ENCODE results near the gene TMEM121. TPM values are rescaled to one million over a fixed set of nuclear protein-coding genes. Genes with fewer than 3 reads are reported as not detected.

The TMEM121 gene
- polyA plus RNA-seq, 1 donor (not counting 4 experiments of a cell fraction or from before 2014, with no cell fraction given) = 0.18 TPM

DNA sequence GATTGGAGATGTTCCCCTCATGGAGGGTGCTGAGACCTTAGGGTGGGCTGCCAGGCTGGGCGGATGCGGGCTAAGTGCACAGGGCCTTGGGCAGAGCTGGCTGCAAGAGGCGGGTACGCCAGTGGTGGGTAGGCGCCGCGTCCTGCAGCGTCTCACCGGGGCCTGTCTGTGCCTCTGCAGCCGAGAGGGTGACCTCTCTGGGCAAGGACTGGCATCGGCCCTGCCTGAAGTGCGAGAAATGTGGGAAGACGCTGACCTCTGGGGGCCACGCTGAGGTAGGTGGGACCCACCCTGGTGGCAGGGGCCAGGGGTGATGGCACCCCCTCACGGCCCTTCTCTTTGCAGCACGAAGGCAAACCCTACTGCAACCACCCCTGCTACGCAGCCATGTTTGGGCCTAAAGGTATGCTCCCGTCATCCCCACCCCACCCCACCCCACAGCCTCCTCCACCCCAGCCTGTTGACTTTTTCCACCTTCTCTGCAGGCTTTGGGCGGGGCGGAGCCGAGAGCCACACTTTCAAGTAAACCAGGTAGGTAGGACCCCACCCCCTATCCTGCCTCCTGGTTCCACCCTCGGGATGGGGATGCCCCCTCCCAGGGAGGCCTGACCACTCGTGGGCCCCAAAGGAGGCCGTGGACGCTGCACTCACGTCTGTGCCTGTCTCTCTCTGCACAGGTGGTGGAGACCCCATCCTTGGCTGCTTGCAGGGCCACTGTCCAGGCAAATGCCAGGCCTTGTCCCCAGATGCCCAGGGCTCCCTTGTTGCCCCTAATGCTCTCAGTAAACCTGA, 38.2 kb upstream of the TMEM121 start:
- FAIRE-seq = no peak
- Histone ChIP-seq H3K27ac (ENCODE audit: control insufficient read depth, insufficient read depth, low read length) (no peak overlapping the region), H4K20me1 (ENCODE audit: control insufficient read depth, extremely low read depth, insufficient read depth, low read length) (peaks cover 5% of the 10 kb centered on the region), H3K9ac (ENCODE audit: control insufficient read depth, extremely low read depth, insufficient read depth, low read length) (no peak overlapping the region), H3K4me1 (ENCODE audit: control insufficient read depth, extremely low read depth, insufficient read depth, low read length) (peaks cover 21% of the 10 kb centered on the region), H3K27me3 (ENCODE audit: control insufficient read depth, extremely low read depth, insufficient read depth, low read length) (peaks cover 35% of the 10 kb centered on the region), H3K9me1 (ENCODE audit: control insufficient read depth, extremely low read depth, insufficient read depth, low read length) (no peaks in the 10 kb centered on the region), H2AFZ (ENCODE audit: control insufficient read depth, low read length) (no peak overlapping the region), H3K79me2 (ENCODE audit: control insufficient read depth, insufficient read depth, low read length) (no peaks in the 10 kb centered on the region), H3K36me3 (ENCODE audit: control insufficient read depth in 2 of 2, extremely low read depth in 1 of 2, insufficient read depth in 2 of 2, low read length in 2 of 2) (peaks cover 0 to 1% of the 10 kb centered on the region in 2 experiments), H3K4me3 (ENCODE audit: control insufficient read depth in 2 of 3, extremely low read depth in 1 of 3, insufficient read depth in 2 of 3, low read depth in 1 of 3, low read length in 3 of 3) (no peak overlapping the region), H3K9me3 (ENCODE audit: control insufficient read depth, low read depth, low read length) (no peaks in the 10 kb centered on the region), H3K4me2 (ENCODE audit: control insufficient read depth, extremely low read depth, insufficient read depth, low read depth, low read length) (no peak overlapping the region)
- dilution Hi-C loops (cut with MboI; ENCODE audit: extremely low pct_ligation_motif_present, low sequenced_read_pairs) = no loop called here
- no peak for DNase-seq (ENCODE audit: low read depth, low spot score)
- no peak for TF ChIP-seq EZH2 (IDR thresholded peaks at IDR 0.05; ENCODE audit: low read length)
- TF ChIP-seq, protein P1, sequence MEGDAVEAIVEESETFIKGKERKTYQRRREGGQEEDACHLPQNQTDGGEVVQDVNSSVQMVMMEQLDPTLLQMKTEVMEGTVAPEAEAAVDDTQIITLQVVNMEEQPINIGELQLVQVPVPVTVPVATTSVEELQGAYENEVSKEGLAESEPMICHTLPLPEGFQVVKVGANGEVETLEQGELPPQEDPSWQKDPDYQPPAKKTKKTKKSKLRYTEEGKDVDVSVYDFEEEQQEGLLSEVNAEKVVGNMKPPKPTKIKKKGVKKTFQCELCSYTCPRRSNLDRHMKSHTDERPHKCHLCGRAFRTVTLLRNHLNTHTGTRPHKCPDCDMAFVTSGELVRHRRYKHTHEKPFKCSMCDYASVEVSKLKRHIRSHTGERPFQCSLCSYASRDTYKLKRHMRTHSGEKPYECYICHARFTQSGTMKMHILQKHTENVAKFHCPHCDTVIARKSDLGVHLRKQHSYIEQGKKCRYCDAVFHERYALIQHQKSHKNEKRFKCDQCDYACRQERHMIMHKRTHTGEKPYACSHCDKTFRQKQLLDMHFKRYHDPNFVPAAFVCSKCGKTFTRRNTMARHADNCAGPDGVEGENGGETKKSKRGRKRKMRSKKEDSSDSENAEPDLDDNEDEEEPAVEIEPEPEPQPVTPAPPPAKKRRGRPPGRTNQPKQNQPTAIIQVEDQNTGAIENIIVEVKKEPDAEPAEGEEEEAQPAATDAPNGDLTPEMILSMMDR (optimal IDR thresholded peaks at IDR 0.05 in 1 of 3, IDR thresholded peaks at IDR 0.05 in 1 of 3, conservative IDR thresholded peaks at IDR 0.05 in 1 of 3; ENCODE audit: extremely low read depth in 1 of 3, insufficient read depth in 2 of 3, low read length in 3 of 3) = no peak

DNA sequence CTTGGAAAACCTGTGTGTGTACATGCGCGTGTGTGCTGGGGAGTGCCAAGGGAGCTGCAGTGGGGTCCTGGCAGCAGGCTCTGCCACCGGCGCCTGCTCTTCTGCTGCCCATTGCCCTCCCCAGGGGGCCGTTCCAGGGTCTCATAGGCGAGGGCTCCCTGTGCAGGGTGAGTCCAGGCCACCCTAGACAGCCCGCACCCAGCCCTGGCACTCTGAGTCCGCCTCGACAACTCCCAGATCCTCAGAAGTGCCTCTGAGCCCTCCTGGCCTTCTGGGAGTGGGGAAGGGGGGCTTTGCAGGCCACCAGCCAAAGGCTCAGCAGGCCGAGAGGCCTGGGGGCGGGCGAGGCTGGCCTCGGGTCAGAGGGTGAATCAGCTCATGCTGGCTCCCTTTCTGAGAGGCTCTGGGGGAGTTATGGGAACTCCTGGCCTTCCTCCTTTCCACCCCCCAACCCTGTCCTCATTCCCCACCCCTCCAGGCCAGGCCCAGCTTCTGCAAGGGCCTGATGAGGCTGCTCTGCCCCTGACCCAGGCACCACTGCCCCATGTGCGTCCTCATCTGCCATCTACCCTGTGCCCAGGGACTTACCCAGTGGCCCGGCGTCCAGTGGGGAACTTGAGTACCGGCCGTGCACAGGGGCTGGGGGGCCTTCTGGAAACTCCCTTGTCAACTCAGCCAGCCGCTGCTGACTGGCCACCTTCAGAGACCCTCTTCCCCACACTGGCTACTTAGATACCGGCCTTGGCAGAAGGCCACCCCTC, 37.4 kb upstream of the TMEM121 start:
- Histone ChIP-seq H3K27ac (ENCODE audit: control insufficient read depth, insufficient read depth, low read length) (no peak overlapping the region), H3K4me1 (ENCODE audit: control insufficient read depth, extremely low read depth, insufficient read depth, low read length) (peaks cover 15% of the 10 kb centered on the region), H3K36me3 (ENCODE audit: control insufficient read depth in 2 of 2, extremely low read depth in 1 of 2, insufficient read depth in 2 of 2, low read length in 2 of 2) (peaks cover 0 to 2% of the 10 kb centered on the region in 2 experiments), H3K9me1 (ENCODE audit: control insufficient read depth, extremely low read depth, insufficient read depth, low read length) (no peaks in the 10 kb centered on the region), H4K20me1 (ENCODE audit: control insufficient read depth, extremely low read depth, insufficient read depth, low read length) (peaks cover 5% of the 10 kb centered on the region), H3K4me3 (ENCODE audit: control insufficient read depth in 2 of 3, extremely low read depth in 1 of 3, insufficient read depth in 2 of 3, low read depth in 1 of 3, low read length in 3 of 3) (no peak overlapping the region), H2AFZ (ENCODE audit: control insufficient read depth, low read length) (no peak overlapping the region), H3K9me3 (ENCODE audit: control insufficient read depth, low read depth, low read length) (no peaks in the 10 kb centered on the region), H3K9ac (ENCODE audit: control insufficient read depth, extremely low read depth, insufficient read depth, low read length) (no peak overlapping the region), H3K27me3 (ENCODE audit: control insufficient read depth, extremely low read depth, insufficient read depth, low read length) (peaks cover 35% of the 10 kb centered on the region), H3K79me2 (ENCODE audit: control insufficient read depth, insufficient read depth, low read length) (no peaks in the 10 kb centered on the region), H3K4me2 (ENCODE audit: control insufficient read depth, extremely low read depth, insufficient read depth, low read depth, low read length) (peak overlapping the region; percentile 70)
- no peak for DNase-seq (ENCODE audit: low read depth, low spot score)
- no peak for FAIRE-seq
- TF ChIP-seq, protein P1 (optimal IDR thresholded peaks at IDR 0.05 in 1 of 3, IDR thresholded peaks at IDR 0.05 in 1 of 3, conservative IDR thresholded peaks at IDR 0.05 in 1 of 3; ENCODE audit: extremely low read depth in 1 of 3, insufficient read depth in 2 of 3, low read length in 3 of 3) = no peak
- no peak for TF ChIP-seq EZH2 (IDR thresholded peaks at IDR 0.05; ENCODE audit: low read length)
- dilution Hi-C loops (cut with MboI; ENCODE audit: extremely low pct_ligation_motif_present, low sequenced_read_pairs) = no loop called here

Measured in keratinocyte (primary cell).